Immature natural killer cell (primary cell): ENCODE data around the gene CTSE. TPM values are rescaled to one million over a fixed set of nuclear protein-coding genes. Genes with fewer than 3 reads are reported as not detected.
"Not testable (repeated sequence)": the region's sequence is repeated elsewhere in the genome, so short reads cannot be mapped to it uniquely, and the experiment has no call there.

Experiments
- DNase-seq, 3 donors: peaks; one replicate each; pipeline ENCODE4 v3.0.0; 2022; ENCODE audit warnings: mixed read lengths in 1 of 3
- H3K27ac Mint-ChIP-seq, 6 donors: one replicate each; pipeline ENCODE4 v1.8.0; 2020; ENCODE audit warnings: mixed read lengths in 6 of 6, mild to moderate bottlenecking in 5 of 6, inconsistent platforms in 4 of 6, moderate library complexity in 3 of 6
- H3K27me3 Mint-ChIP-seq, 3 donors: one replicate each; pipeline ENCODE4 v1.8.0; 2020 to 2021; ENCODE audit warnings: low read depth in 3 of 3, mild to moderate bottlenecking in 3 of 3, mixed read lengths in 3 of 3, moderate library complexity in 3 of 3, inconsistent platforms in 1 of 3
- H3K36me3 Mint-ChIP-seq, 3 donors: one replicate each; pipeline ENCODE4 v1.8.0; 2020; ENCODE audit warnings: mixed read lengths in 3 of 3, inconsistent platforms in 2 of 3, mild to moderate bottlenecking in 2 of 3
- H3K4me1 Mint-ChIP-seq, 2 donors: one replicate each; pipeline ENCODE4 v1.8.0; 2020; ENCODE audit warnings: inconsistent platforms in 2 of 2, mild to moderate bottlenecking in 2 of 2, mixed read lengths in 2 of 2, moderate library complexity in 1 of 2
- H3K4me3 Mint-ChIP-seq, 5 donors: one replicate each; pipeline ENCODE4 v1.8.0; 2020; ENCODE audit warnings: mild to moderate bottlenecking in 5 of 5, mixed read lengths in 5 of 5, inconsistent platforms in 3 of 5, moderate library complexity in 3 of 5
- H3K9me3 Mint-ChIP-seq, 6 donors: one replicate each; pipeline ENCODE4 v1.8.0; 2020; ENCODE audit warnings: mild to moderate bottlenecking in 6 of 6, mixed read lengths in 6 of 6, inconsistent platforms in 4 of 6, moderate library complexity in 3 of 6
- polyA plus RNA-seq, 3 donors: library from polyadenylated mRNA; unstranded; fragments of 300-500 nt; fragmentation: Illumina TruSeq; gene quantifications; one replicate each; pipeline ENCODE4 v1.2.3, GENCODE V29; 2021

The CTSE gene
- polyA plus RNA-seq, 3 donors from 2014 or later: not detected

DNA sequence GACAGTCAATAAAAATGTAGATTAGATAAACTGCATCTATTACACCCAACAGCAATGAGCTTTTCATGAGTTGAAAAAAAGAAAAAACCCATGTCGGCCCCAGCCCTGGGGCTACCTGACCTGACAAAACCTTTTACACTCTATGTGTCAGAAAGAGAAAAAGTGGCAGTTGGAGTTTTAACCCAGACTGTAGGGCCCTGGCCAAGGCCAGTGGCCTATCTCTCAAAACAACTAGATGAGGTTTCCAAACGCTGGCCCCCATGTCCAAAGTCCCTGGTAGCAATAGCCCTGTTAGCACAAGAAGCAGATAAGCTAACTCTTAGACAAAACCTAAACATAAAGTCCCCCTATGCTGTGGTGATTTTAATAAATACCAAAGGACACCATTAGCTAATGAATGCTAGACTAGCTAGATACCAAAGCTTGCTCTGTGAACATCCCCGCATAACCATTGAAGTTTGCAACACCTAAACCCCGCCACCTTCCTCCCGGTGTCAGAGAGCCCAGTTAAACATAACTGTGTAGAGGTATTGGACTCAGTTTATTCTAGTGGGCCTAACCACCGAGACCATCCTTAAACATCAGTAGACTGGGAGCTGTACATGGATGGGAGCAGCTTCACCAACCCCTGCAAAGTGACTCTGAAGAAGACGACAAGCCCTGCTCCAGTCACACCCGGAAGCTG lies 32.1 kb upstream of the CTSE start:
- not testable (repeated sequence) for H3K4me3 Mint-ChIP-seq, H3K36me3 Mint-ChIP-seq, H3K9me3 Mint-ChIP-seq, H3K27ac Mint-ChIP-seq, H3K27me3 Mint-ChIP-seq, H3K4me1 Mint-ChIP-seq, DNase-seq

- H3K36me3 Mint-ChIP-seq, H3K27ac Mint-ChIP-seq, H3K27me3 Mint-ChIP-seq, DNase-seq, H3K9me3 Mint-ChIP-seq, H3K4me3 Mint-ChIP-seq, H3K4me1 Mint-ChIP-seq: not testable (repeated sequence)
These were observed 31.5 kb upstream of the CTSE start for GRCh38 chr1:206055069-206055625.

DNA sequence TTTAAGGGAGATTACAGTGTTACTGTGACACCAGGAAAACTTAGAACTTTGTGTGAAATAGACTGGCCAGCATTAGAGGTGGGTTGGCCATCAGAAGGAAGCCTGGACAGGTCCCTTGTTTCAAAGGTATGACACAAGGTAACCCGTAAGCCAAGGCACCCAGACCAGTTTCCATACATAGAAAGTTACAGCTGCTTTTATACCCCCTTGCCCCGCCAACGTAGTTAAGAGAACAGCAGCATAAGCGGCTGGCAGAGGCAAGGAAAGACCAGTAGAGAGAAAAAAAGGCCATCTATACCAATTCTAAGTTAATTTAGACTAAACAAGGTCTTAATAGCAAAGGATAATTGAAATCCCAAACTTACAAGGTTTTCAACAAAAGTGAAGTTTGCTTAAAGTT lies 29.9 kb upstream of the CTSE start:
- H3K4me1 Mint-ChIP-seq, H3K9me3 Mint-ChIP-seq, H3K4me3 Mint-ChIP-seq, H3K36me3 Mint-ChIP-seq, H3K27ac Mint-ChIP-seq, H3K27me3 Mint-ChIP-seq, DNase-seq: not testable (repeated sequence)

GRCh38 chr1:206052919-206053610 lies 29.4 kb upstream of the CTSE start, which contains the start of gene RHEX:
Gene RHEX (plus strand): TSS chr1:206053173. CDS start chr1:206097829, 44,656 bp downstream.
- H3K27me3 Mint-ChIP-seq, H3K36me3 Mint-ChIP-seq, H3K4me1 Mint-ChIP-seq, H3K9me3 Mint-ChIP-seq, H3K27ac Mint-ChIP-seq, H3K4me3 Mint-ChIP-seq: not testable (repeated sequence)
- DNase-seq: peak in 2 of 3 donors; percentile 7 to 11

DNA sequence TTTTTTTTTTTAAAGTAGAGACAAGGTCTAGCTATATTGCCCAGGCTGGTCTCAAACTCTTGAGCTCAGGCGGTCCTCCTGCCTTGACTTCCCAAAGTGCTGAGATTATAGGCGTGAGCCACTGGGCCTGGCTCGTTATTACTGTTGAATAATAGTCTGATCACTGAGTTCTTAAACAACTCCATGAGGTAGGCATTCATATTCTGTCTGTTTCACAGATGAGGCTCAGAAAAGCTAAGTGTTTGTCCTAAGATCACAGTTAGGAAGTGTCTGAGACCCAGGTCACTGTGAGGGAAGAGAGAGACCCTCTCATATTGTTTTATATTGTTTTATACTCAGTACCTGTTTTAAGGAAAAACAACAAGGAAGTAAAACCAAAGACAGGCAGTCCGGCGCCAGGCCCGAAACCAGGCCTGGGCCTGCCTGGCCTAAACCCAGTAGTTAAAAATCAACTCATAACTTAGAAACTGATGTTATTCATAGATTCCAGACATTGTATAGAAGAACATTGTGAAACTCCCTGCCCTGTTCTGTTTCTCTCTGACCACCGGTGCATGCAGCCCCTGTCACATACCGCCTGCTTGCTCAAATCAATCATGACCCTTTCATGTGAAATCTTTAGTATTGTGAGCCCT lies 28.7 kb upstream of the CTSE start:
- not testable (repeated sequence) for H3K36me3 Mint-ChIP-seq, H3K27ac Mint-ChIP-seq, H3K4me1 Mint-ChIP-seq, H3K9me3 Mint-ChIP-seq, DNase-seq, H3K27me3 Mint-ChIP-seq, H3K4me3 Mint-ChIP-seq

- H3K27me3 Mint-ChIP-seq: peaks cover 0 to 7% (median 0%) of the 10 kb centered on the region in 3 donors
- peaks cover 5 to 8% of the 10 kb centered on the region in 2 donors for H3K4me1 Mint-ChIP-seq
- no peaks in the 10 kb centered on the region for H3K36me3 Mint-ChIP-seq
- DNase-seq: peak in 1 of 3 donors; percentile 15
- H3K9me3 Mint-ChIP-seq: no peaks in the 10 kb centered on the region
- no peak overlapping the region for H3K4me3 Mint-ChIP-seq
- H3K27ac Mint-ChIP-seq: peak overlapping the region in 1 of 6 donors; percentile 1
These were observed 27.1 kb upstream of the CTSE start for GRCh38 chr1:206050655-206051235.

DNA sequence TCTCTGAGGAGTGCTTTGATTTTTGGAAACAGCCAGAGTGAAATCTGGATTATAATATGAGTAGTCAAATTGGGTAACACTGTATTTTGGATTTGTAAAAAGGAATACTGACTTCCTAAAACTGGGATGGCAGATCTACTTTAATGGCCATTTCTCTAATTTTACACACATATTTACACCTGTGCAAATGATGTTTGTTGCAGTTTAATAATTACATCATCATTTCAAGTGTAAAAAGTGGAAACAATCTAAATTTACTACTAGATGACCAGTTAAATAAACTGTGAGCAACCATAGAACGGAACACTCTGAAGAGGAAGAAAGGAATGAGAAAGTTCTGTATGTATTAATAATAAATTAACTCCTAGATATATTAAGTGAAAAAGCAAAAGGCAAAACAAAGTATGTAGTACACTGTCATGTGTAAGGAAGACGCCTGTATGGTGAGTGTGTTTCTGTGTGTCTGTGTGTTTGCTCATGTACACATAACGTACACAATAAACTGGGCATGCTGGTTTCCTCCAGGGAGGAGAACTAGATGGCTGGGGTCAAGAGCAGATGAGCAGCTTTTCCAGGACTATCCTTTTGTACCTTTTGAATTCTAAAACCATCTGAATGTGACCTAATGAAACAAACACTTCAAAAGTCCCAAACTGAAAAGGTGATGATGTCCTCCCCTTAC lies 26.4 kb upstream of the CTSE start:
- H3K9me3 Mint-ChIP-seq: no peaks in the 10 kb centered on the region

DNA sequence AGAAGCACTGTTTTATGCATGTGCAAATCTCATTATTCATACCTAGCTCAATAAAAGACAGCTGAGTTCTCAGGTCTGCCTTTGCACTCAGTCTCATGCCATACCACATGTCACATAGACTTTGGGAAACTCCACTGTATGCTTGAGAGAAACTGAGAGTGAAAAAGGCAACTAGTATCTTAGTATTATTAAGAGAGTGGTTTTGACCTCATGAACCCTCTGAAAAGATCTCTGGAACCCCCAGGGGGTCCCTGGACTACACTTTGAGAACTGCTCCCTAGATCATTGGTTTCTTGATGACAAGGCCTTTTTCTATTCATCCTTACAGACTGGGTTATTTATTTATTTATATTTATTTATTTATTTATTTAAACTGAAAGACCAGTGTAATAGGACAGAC lies 25.6 kb upstream of the CTSE start:
- peaks cover 0 to 7% (median 0%) of the 10 kb centered on the region in 3 donors for H3K27me3 Mint-ChIP-seq
- no peaks in the 10 kb centered on the region for H3K36me3 Mint-ChIP-seq
- H3K9me3 Mint-ChIP-seq: no peaks in the 10 kb centered on the region
- no peak overlapping the region for H3K27ac Mint-ChIP-seq
- no peak for DNase-seq
- H3K4me1 Mint-ChIP-seq: peaks cover 5 to 8% of the 10 kb centered on the region in 2 donors
- H3K4me3 Mint-ChIP-seq: no peak overlapping the region

More for the DNA sequence above, 26.4 kb upstream of the CTSE start:
- Mint-ChIP-seq H3K36me3 (no peaks in the 10 kb centered on the region), H3K27ac (no peak overlapping the region), H3K27me3 (peaks cover 0 to 7% (median 0%) of the 10 kb centered on the region in 3 donors), H3K4me3 (no peak overlapping the region), H3K4me1 (peaks cover 5 to 8% of the 10 kb centered on the region in 2 donors)
- DNase-seq: no peak

- H3K27ac Mint-ChIP-seq: no peak overlapping the region
These were observed 24.9 kb upstream of the CTSE start for GRCh38 chr1:206048582-206048981.

DNA sequence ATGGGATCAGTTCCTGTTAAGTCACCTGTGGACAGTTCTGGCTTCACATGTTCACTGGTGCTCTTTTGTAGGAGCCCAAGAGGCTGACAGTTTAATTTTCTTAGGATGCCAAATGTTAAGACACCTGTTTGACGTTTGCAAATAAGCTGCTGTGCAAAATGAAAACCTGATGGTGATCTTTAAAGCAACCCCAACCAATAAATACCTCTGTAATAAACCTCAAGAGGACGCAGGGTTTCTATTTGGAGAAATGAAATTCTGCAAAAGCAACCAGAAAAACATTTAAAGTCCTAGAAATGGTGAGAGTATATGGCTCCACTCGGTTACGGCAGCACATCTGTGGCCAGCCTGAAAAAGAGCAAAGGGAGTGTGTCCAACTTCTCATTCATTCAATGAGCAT lies 23.6 kb upstream of the CTSE start:
- no peak for DNase-seq
- H3K4me3 Mint-ChIP-seq: no peak overlapping the region
- H3K36me3 Mint-ChIP-seq: no peaks in the 10 kb centered on the region
- no peak overlapping the region for H3K27ac Mint-ChIP-seq
- no peaks in the 10 kb centered on the region for H3K4me1 Mint-ChIP-seq
- peaks cover 0 to 7% (median 2%) of the 10 kb centered on the region in 3 donors for H3K27me3 Mint-ChIP-seq
- no peaks in the 10 kb centered on the region for H3K9me3 Mint-ChIP-seq

More at GRCh38 chr1:206048582-206048981, 24.9 kb upstream of the CTSE start:
- Mint-ChIP-seq H3K27me3 (peaks cover 0 to 7% (median 2%) of the 10 kb centered on the region in 3 donors), H3K4me3 (no peak overlapping the region), H3K36me3 (no peaks in the 10 kb centered on the region), H3K4me1 (peaks cover 5 to 8% of the 10 kb centered on the region in 2 donors), H3K9me3 (no peaks in the 10 kb centered on the region)
- no peak for DNase-seq

- Mint-ChIP-seq H3K9me3 (no peaks in the 10 kb centered on the region), H3K27me3 (peaks cover 0 to 2% (median 0%) of the 10 kb centered on the region in 3 donors), H3K4me3 (no peak overlapping the region), H3K27ac (no peak overlapping the region), H3K36me3 (no peaks in the 10 kb centered on the region), H3K4me1 (peaks cover 0 to 6% of the 10 kb centered on the region in 2 donors)
- no peak for DNase-seq
These were observed 17.9 kb upstream of the CTSE start for GRCh38 chr1:206041640-206042039.

DNA sequence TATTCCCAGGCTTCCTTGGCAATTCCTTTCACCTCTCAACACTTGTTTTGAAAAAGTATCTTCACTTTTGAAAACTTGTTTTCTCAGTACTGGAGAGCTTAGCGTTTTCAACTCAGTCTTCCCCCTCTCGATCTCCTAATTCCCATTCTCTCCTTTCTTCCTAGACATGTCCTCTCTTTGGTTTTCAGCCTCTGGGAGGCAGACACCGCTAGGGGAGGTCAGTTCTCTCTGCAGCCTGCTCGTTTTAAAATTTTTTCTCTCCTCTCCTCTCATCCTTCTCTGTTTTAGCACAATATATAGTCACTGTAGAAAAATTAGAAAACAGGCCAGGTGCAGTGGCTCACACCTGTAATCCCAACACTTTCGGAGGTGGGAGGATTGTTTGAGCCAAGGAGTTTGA lies 16.6 kb upstream of the CTSE start:
- no peak for DNase-seq
- H3K9me3 Mint-ChIP-seq: no peaks in the 10 kb centered on the region
- no peak overlapping the region for H3K4me3 Mint-ChIP-seq
- no peaks in the 10 kb centered on the region for H3K36me3 Mint-ChIP-seq
- H3K4me1 Mint-ChIP-seq: peaks cover 0 to 6% of the 10 kb centered on the region in 2 donors
- H3K27ac Mint-ChIP-seq: peak overlapping the region in 1 of 6 donors; percentile 56
- H3K27me3 Mint-ChIP-seq: peaks cover 0 to 2% (median 0%) of the 10 kb centered on the region in 3 donors
